H9 (cell line): ENCODE results near the gene SIPA1L3. TPM values are rescaled to one million over a fixed set of nuclear protein-coding genes. Genes with fewer than 3 reads are reported as not detected.

ENCODE experiments used
- DNase-seq: peaks from one replicate; pipeline ENCODE4 v3.0.0-alpha.2; 2017
- H2AFZ ChIP-seq: one replicate; pipeline ENCODE4 v1.6.1; 2013; ENCODE audit warnings: mild to moderate bottlenecking, low read length, control low read depth, moderate library complexity
- H2AK5ac ChIP-seq: 2 replicates; pipeline ENCODE4 v1.6.1; 2013; ENCODE audit warnings: low read length, control low read depth, mixed read lengths; ENCODE audit not compliant: insufficient read length
- H2BK120ac ChIP-seq: one replicate; pipeline ENCODE4 v1.6.1; 2013; ENCODE audit warnings: low read depth, mild to moderate bottlenecking, low read length, control low read depth, inconsistent platforms; ENCODE audit not compliant: poor library complexity, severe bottlenecking
- H2BK12ac ChIP-seq: 2 replicates; pipeline ENCODE4 v1.6.1; 2013; ENCODE audit warnings: low read length, control low read depth, mixed read lengths, low read depth; ENCODE audit not compliant: insufficient read length
- H2BK15ac ChIP-seq: 2 replicates; pipeline ENCODE4 v1.6.1; 2013; ENCODE audit warnings: low read depth, low read length, control low read depth
- H2BK20ac ChIP-seq: one replicate; pipeline ENCODE4 v1.6.1; 2013; ENCODE audit warnings: low read depth, mild to moderate bottlenecking, low read length, control low read depth, inconsistent platforms; ENCODE audit not compliant: poor library complexity, severe bottlenecking
- H2BK5ac ChIP-seq: 2 replicates; pipeline ENCODE4 v1.6.1; 2013; ENCODE audit warnings: low read length, control low read depth, mixed read lengths; ENCODE audit not compliant: insufficient read length
- H3K14ac ChIP-seq: 2 replicates; pipeline ENCODE4 v1.6.1; 2013; ENCODE audit warnings: low read length, control low read depth; ENCODE audit not compliant: insufficient read depth
- H3K18ac ChIP-seq: 2 replicates; pipeline ENCODE4 v1.6.1; 2013; ENCODE audit warnings: low read depth, mild to moderate bottlenecking, mixed read lengths, low read length, control low read depth; ENCODE audit not compliant: insufficient read length
- H3K23ac ChIP-seq: 2 replicates; pipeline ENCODE4 v1.6.1; 2013; ENCODE audit warnings: low read length, control low read depth, mixed read lengths, low read depth; ENCODE audit not compliant: insufficient read length
- H3K23me2 ChIP-seq: 2 replicates; pipeline ENCODE4 v1.6.1; 2013; ENCODE audit warnings: low read depth, mild to moderate bottlenecking, mixed read lengths, low read length, control low read depth; ENCODE audit not compliant: insufficient read length, poor library complexity, severe bottlenecking
- H3K27ac ChIP-seq: 2 replicates; pipeline ENCODE4 v1.5.1; 2013; ENCODE audit warnings: low read length, control low read depth, mixed read lengths, low read depth; ENCODE audit not compliant: insufficient read length
- H3K27me3 ChIP-seq: 2 replicates; pipeline ENCODE4 v1.6.1; 2013; ENCODE audit warnings: low read length, control low read depth, inconsistent platforms; ENCODE audit not compliant: insufficient read depth
- H3K4ac ChIP-seq: 2 replicates; pipeline ENCODE4 v1.6.1; 2013; ENCODE audit warnings: low read depth, mild to moderate bottlenecking, control low read depth, inconsistent platforms, low read length, moderate library complexity
- H3K4me1 ChIP-seq: 2 replicates; pipeline ENCODE4 v1.6.1; 2013; ENCODE audit warnings: low read length, control low read depth, inconsistent platforms; ENCODE audit not compliant: insufficient read depth
- H3K4me2 ChIP-seq: 2 replicates; pipeline ENCODE4 v1.6.1; 2013; ENCODE audit warnings: low read length, control low read depth, mixed read lengths; ENCODE audit not compliant: insufficient read length, insufficient read depth
- H3K56ac ChIP-seq: 2 replicates; pipeline ENCODE4 v1.6.1; 2013; ENCODE audit warnings: low read depth, mild to moderate bottlenecking, mixed read lengths, low read length, control low read depth; ENCODE audit not compliant: insufficient read length
- H3K79me1 ChIP-seq: 2 replicates; pipeline ENCODE4 v1.6.1; 2013; ENCODE audit warnings: low read depth, mild to moderate bottlenecking, moderate library complexity, low read length, control low read depth, inconsistent platforms; ENCODE audit not compliant: insufficient read depth, poor library complexity, severe bottlenecking
- H3K79me2 ChIP-seq: 2 replicates; pipeline ENCODE4 v1.6.1; 2013; ENCODE audit warnings: low read length, control low read depth, inconsistent platforms; ENCODE audit not compliant: insufficient read depth
- H3K9ac ChIP-seq: 2 replicates; pipeline ENCODE4 v1.6.1; 2013; ENCODE audit warnings: low read length, control low read depth, mixed read lengths; ENCODE audit not compliant: insufficient read length; ENCODE audit errors: extremely low read depth
- H3K9me3 ChIP-seq: one replicate; pipeline ENCODE4 v1.6.1; 2013; ENCODE audit warnings: low read depth, low read length, inconsistent platforms; ENCODE audit not compliant: control insufficient read depth
- H3T11ph ChIP-seq: one replicate; pipeline ENCODE4 v1.6.1; 2013; ENCODE audit warnings: mild to moderate bottlenecking, low read length, control low read depth, inconsistent platforms
- H4K20me1 ChIP-seq: one replicate; pipeline ENCODE4 v1.6.1; 2013; ENCODE audit not compliant: control insufficient read depth, insufficient read length, insufficient read depth
- H4K5ac ChIP-seq: 2 replicates; pipeline ENCODE4 v1.6.1; 2013; ENCODE audit warnings: low read depth, mild to moderate bottlenecking, mixed read lengths, low read length, control low read depth; ENCODE audit not compliant: insufficient read length
- H4K8ac ChIP-seq: replicated peaks from 2 replicates; pipeline ENCODE4 v1.6.1; 2013; ENCODE audit warnings: low read length, control low read depth, mixed read lengths, low read depth; ENCODE audit not compliant: insufficient read length
- H4K91ac ChIP-seq: 2 replicates; pipeline ENCODE4 v1.6.1; 2013; ENCODE audit warnings: low read depth, mild to moderate bottlenecking, moderate library complexity, mixed read lengths, low read length, control low read depth; ENCODE audit not compliant: insufficient read length
- H3K27ac Mint-ChIP-seq, 3 experiments: 2 replicates in 2 of 3; 3 replicates in 1 of 3; pipeline ENCODE4 v1.8.0; 2020 to 2021; ENCODE audit warnings: mixed read lengths in 3 of 3, mild to moderate bottlenecking in 1 of 3, moderate library complexity in 1 of 3
- H3K27me3 Mint-ChIP-seq: 2 replicates; pipeline ENCODE4 v1.8.0; 2021; ENCODE audit warnings: low read depth, mild to moderate bottlenecking, moderate library complexity, mixed read lengths
- H3K36me3 Mint-ChIP-seq, 3 experiments: 2 replicates in 2 of 3; 3 replicates in 1 of 3; pipeline ENCODE4 v1.8.0; 2020 to 2021; ENCODE audit warnings: low read depth in 3 of 3, mixed read lengths in 3 of 3; ENCODE audit not compliant: insufficient read depth in 1 of 3
- H3K4me1 Mint-ChIP-seq, 2 experiments: 2 replicates each; pipeline ENCODE4 v1.8.0; 2020; ENCODE audit warnings: mixed read lengths in 2 of 2
- H3K4me3 Mint-ChIP-seq, 2 experiments: 2 replicates in 1 of 2; 3 replicates in 1 of 2; pipeline ENCODE4 v1.8.0; 2020 to 2021; ENCODE audit warnings: mild to moderate bottlenecking in 2 of 2, mixed read lengths in 2 of 2, moderate library complexity in 1 of 2
- H3K9me3 Mint-ChIP-seq, 2 experiments: 2 replicates in 1 of 2; 3 replicates in 1 of 2; pipeline ENCODE4 v1.8.0; 2020; ENCODE audit warnings: mild to moderate bottlenecking in 2 of 2, mixed read lengths in 2 of 2, moderate library complexity in 1 of 2
- CTCF ChIP-seq: fragments of 200-600 bp; sonication (generic); conservative IDR thresholded peaks from 3 replicates; pipeline ENCODE4 v1.8.0; 2021; ENCODE audit warnings: antibody characterized with exemption, mild to moderate bottlenecking
- WGBS: extraction: QIAGEN DNeasy Blood & Tissue Kit; methylation state at CpG from one replicate; pipeline ENCODE4 v1.1.7; 2013; ENCODE audit warnings: missing lambda C conversion rate, low lambda C conversion rate, mixed read lengths; ENCODE audit not compliant: insufficient read length; ENCODE audit errors: extremely low coverage; 5-methylcytosine and 5-hydroxymethylcytosine counted together
- total RNA-seq: library from RNA; stranded (reverse); gene quantifications from 2 replicates; pipeline ENCODE4 v1.2.1, GENCODE V29; 2021

Gene SIPA1L3
- total RNA-seq, 1 experiment from 2014 or later: 40.1 TPM

GRCh38 chr19:38196245-38196837 lies 289.3 kb downstream of the SIPA1L3 start:
- no CpG with 5 or more reads among the region's 13 CpGs for WGBS
- no peak overlapping the region for H2BK5ac ChIP-seq

More at GRCh38 chr19:38196245-38196837, 289.3 kb downstream of the SIPA1L3 start:
- no peak overlapping the region for H4K91ac ChIP-seq
- no peak overlapping the region for H2BK20ac ChIP-seq
- H2BK12ac ChIP-seq: no peak overlapping the region
- no peak overlapping the region for H2BK15ac ChIP-seq
- no peak overlapping the region for H2AK5ac ChIP-seq
- H4K5ac ChIP-seq: no peak overlapping the region
- H3K4me3 Mint-ChIP-seq: peak overlapping the region in 1 of 2 experiments; percentile 32; a peak in 2 of 5 replicates
- no peak overlapping the region for H3K4ac ChIP-seq
- no peaks in the 10 kb centered on the region; a peak in 1 of 5 replicates for H3K9me3 Mint-ChIP-seq
- H3K27ac Mint-ChIP-seq: peak overlapping the region in 2 of 3 experiments; percentile 79 to 89; a peak in 3 of 7 replicates
- no peak overlapping the region for H3T11ph ChIP-seq
- H4K20me1 ChIP-seq: no peaks in the 10 kb centered on the region
- no peaks in the 10 kb centered on the region for H3K9me3 ChIP-seq
- H3K18ac ChIP-seq: peak overlapping the region; percentile 15
- H3K23me2 ChIP-seq: no peaks in the 10 kb centered on the region
- no peak overlapping the region for H2BK120ac ChIP-seq
- DNase-seq: no peak
- no peaks in the 10 kb centered on the region for H3K79me1 ChIP-seq
- peaks cover 1% of the 10 kb centered on the region; the same call in 1 of the 2 replicates for H3K27me3 Mint-ChIP-seq
- H3K56ac ChIP-seq: no peak overlapping the region
- H3K4me1 ChIP-seq: no peaks in the 10 kb centered on the region
- TF ChIP-seq CTCF: no peak
- no peak overlapping the region for H4K8ac ChIP-seq
- peaks cover 14 to 22% (median 17%) of the 10 kb centered on the region in 3 experiments for H3K36me3 Mint-ChIP-seq
- no peaks in the 10 kb centered on the region for H3K79me2 ChIP-seq
- no peaks in the 10 kb centered on the region for H3K27me3 ChIP-seq
- H3K9ac ChIP-seq: no peak overlapping the region
- H3K4me1 Mint-ChIP-seq: no peaks in the 10 kb centered on the region
- H2AFZ ChIP-seq: no peak overlapping the region
- no peak overlapping the region for H3K4me2 ChIP-seq
- no peak overlapping the region for H3K14ac ChIP-seq
- H3K23ac ChIP-seq: no peak overlapping the region
- H3K27ac ChIP-seq: no peak overlapping the region
